Central memory CD8-positive, alpha-beta T cell (primary cell): ENCODE results near the gene HSD11B2.
"Not testable (repeated sequence)": the region's sequence is repeated elsewhere in the genome, so short reads cannot be mapped to it uniquely, and the experiment has no call there.

Experiments used
- ATAC-seq: fragments of 150-1000 bp; cut with Tn5 transposase; replicated peaks from 2 replicates; pipeline ENCODE4 v1.10.0; 2022; ENCODE audit warnings: mild to moderate bottlenecking, moderate FRiP score, moderate number of reproducible peaks; ENCODE audit not compliant: poor library complexity, severe bottlenecking; ENCODE audit errors: extremely low read depth
- DNase-seq, 2 donors: peaks; one replicate each; pipeline ENCODE4 v3.0.0; 2021; ENCODE audit warnings: low spot score in 2 of 2
- H3K27ac Mint-ChIP-seq: one replicate; pipeline ENCODE4 v1.8.0; 2022; ENCODE audit warnings: low read depth, mild to moderate bottlenecking, moderate library complexity, mixed read lengths
- H3K27me3 Mint-ChIP-seq: one replicate; pipeline ENCODE4 v1.8.0; 2022; ENCODE audit warnings: mixed read lengths
- H3K36me3 Mint-ChIP-seq: one replicate; pipeline ENCODE4 v1.8.0; 2022; ENCODE audit warnings: mild to moderate bottlenecking, moderate library complexity, mixed read lengths; ENCODE audit not compliant: insufficient read depth
- H3K4me1 Mint-ChIP-seq: one replicate; pipeline ENCODE4 v1.8.0; 2022; ENCODE audit warnings: mixed read lengths
- H3K4me3 Mint-ChIP-seq: one replicate; pipeline ENCODE4 v1.8.0; 2022; ENCODE audit warnings: mild to moderate bottlenecking, moderate library complexity, mixed read lengths
- H3K9me3 Mint-ChIP-seq: one replicate; pipeline ENCODE4 v1.8.0; 2022; ENCODE audit warnings: mixed read lengths

The HSD11B2 gene

DNA sequence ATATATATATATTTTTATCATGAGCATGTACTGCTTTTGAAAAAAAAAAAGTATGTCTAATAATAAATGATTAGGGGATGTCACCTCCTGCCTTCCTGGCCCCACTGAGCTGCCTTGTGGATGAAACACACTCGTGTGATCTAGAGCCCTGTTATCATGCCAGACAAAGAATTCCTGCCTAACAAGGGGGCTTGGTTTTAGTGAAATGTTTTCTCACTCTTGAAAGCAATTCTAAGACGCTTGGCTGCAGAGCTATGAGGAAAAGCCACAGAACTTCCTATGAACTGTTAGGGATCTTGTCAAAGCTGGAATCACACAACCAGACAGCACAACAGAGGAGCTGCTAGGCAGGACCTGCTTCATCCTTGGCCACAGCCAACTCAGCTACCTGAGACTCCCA lies 18.6 kb upstream of the HSD11B2 start:
- DNase-seq, result no peak
- Mint-ChIP-seq H3K36me3 (peaks cover 1% of the 10 kb centered on the region), H3K27ac (no peak overlapping the region), H3K9me3 (no peaks in the 10 kb centered on the region), H3K4me1 (peaks cover 18% of the 10 kb centered on the region), H3K27me3 (peaks cover 12% of the 10 kb centered on the region), H3K4me3 (no peak overlapping the region)
- ATAC-seq, result no peak

DNA sequence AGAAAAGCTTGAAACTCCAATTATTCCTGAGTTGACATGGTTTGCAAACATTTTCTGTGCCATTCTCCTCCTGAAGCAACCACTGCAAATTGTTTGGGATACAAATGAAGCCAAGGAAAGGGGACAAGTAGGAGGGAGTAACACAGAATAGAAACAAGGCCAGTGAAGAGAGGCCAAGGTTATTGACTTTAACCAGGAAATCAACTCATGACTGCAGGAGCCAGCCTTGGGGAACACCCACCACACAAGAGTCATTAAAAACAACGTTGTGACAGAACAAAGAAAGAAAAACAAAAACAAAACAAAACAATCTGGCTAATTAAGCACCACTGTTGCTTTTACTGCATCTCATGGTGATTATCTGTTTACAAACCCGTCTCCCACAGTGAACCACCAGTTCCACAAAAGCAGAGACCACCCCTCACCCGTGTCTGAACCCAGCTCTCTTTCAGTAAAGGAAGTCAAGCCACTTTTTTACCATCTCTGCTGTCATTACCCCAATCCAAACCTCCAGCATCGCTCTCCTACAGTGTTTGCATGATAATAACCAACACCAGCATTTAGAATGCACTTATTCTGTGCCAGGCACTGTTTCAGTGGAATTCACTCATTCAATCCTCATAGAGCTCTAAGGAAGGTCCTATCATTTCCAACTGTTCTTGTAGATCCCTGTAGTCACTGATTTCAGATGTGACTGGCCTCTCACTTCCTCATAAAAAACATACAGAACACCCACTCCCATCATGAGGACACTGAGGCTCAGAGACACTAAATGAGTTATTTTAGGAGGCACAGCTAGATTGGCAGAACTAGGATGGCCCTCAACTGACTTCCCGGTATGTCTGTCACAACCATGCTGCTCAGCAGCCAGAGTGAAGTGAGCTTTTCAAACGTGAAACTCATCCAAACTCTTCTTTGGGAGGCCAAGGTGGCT lies 16.7 kb upstream of the HSD11B2 start:
- Mint-ChIP-seq H3K4me1 (peaks cover 18% of the 10 kb centered on the region), H3K9me3 (no peaks in the 10 kb centered on the region), H3K27ac (no peak overlapping the region), H3K27me3 (peaks cover 14% of the 10 kb centered on the region), H3K36me3 (peaks cover 1% of the 10 kb centered on the region), H3K4me3 (no peak overlapping the region)
- ATAC-seq, result no peak
- DNase-seq, result no peak

DNA sequence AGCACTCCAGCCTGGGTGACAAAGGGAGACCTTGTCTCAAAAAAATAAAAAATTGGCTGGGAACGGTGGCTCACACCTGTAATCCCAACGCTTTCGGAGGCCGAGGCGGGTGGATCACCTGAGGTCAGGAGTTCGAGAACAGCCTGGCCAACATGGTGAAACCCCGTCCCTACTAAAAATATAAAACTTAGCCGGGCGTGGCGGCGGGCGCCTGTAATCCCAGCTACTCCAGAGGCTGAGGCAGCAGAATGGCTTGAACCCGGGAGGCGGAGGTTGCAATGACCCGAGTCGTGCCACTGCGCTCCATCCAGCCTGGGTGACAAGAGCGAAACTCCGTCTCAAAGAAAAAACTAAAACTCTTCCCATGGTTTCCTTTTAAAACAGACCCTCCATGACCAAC lies 15.5 kb upstream of the HSD11B2 start:
- not testable (repeated sequence) for H3K27me3 Mint-ChIP-seq, H3K9me3 Mint-ChIP-seq, DNase-seq, H3K27ac Mint-ChIP-seq, ATAC-seq, H3K36me3 Mint-ChIP-seq
- Mint-ChIP-seq H3K4me3 (peak overlapping the region; percentile 50), H3K4me1 (peaks cover 18% of the 10 kb centered on the region)

DNA sequence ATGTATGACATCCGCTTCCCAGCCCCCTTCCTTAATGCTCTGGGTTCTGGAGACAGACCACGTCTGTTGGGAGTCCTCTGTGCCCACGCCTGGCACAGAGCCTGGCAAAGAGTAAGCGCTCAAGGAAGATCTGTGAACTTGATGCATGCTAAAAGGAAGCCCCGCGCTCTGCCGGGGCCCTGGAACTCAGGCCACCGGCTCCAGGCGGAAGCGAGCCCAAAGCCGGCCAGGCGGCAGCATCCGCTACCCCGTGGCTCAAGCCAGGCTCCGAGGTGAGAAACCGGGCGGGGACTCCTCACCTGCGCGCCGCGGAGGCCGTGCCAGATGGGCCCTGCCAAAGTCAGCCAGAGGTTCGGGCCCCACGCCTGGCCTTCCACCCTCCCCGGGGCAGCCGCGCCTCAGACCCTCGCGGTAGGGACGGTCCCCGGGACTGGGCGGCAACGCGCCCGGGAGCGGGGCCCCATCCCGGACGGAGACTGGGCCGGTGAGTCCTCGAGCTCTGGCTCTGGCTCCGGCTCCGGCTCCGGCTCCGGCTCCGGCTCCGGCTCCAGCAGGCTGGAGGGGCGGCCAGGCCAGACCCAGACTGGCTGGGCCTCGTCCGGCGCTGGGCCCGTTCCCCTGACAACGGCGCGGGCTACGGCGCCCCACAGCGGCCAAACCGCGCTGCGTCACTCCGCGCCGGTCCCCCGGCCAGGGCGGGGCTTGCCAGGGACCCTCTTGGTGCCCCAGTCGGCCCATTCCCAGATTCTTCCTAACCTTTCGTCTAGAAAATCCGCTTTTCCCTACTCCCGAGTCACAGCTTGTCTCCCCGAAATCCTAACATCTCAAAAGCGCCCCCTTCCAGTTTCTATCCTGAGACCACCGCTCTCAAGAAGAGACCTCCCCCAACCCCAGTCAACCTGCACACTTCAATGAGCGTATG lies 14.8 kb upstream of the HSD11B2 start, which contains the start of gene ZDHHC1:
Gene ZDHHC1, minus strand, starts transcription at position 606 of the 922 bp plus-strand sequence. CDS start 8,702 bp downstream, outside the sequence.
- DNase-seq (peak in 1 of 2 donors; percentile 31), ATAC-seq (peak; percentile 79)
- peak within 1 kb of the TSS; percentile 80 for H3K4me3 Mint-ChIP-seq
- H3K9me3 Mint-ChIP-seq, result no peaks in the 10 kb centered on the region
- H3K4me1 Mint-ChIP-seq, result peaks cover 18% of the 10 kb centered on the region
- peaks cover 1% of the 10 kb centered on the region for H3K36me3 Mint-ChIP-seq
- H3K27ac Mint-ChIP-seq, result no peak within 1 kb of the TSS
- peaks cover 9% of the 10 kb centered on the region for H3K27me3 Mint-ChIP-seq

DNA sequence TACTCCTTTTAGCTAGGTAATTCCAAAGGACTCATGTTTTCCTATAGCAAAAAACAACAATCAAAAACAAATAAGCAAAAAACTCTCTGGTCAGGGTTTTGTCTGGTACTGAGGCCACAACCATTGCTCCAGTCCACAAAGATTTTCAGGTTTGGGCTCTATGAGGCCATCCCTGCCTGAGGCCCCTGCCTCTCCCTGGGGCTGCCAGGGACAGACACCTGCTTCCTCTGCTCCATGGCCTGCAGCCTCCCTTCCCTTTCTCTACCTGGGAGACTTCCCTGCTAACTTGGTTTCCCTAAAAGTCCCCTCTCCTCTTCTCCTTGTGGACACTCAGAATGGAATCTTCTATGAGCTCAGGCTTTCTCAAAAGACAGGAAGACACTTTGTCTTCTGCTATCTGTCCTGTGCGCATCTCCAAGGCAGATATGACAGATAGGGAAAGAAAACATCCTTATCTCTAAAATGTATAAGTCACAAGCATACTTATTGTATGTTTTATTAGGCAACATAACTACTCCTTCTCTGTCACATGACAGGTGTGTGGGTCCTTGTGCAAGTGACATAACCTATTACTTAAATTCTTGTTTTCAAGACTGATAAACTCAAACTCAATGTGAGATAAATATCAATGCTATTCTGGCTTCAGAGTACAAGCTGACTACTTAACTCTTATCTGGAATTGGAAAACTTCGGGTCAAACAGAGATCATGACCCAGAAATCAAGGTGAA lies 13.4 kb upstream of the HSD11B2 start:
- H3K9me3 Mint-ChIP-seq, result no peaks in the 10 kb centered on the region
- peaks cover 13% of the 10 kb centered on the region for H3K27me3 Mint-ChIP-seq
- no peak overlapping the region for H3K27ac Mint-ChIP-seq
- ATAC-seq (no peak), DNase-seq (no peak)
- H3K36me3 Mint-ChIP-seq, result peaks cover 1% of the 10 kb centered on the region
- H3K4me1 Mint-ChIP-seq, result peaks cover 18% of the 10 kb centered on the region
- H3K4me3 Mint-ChIP-seq, result peak overlapping the region; percentile 80

DNA sequence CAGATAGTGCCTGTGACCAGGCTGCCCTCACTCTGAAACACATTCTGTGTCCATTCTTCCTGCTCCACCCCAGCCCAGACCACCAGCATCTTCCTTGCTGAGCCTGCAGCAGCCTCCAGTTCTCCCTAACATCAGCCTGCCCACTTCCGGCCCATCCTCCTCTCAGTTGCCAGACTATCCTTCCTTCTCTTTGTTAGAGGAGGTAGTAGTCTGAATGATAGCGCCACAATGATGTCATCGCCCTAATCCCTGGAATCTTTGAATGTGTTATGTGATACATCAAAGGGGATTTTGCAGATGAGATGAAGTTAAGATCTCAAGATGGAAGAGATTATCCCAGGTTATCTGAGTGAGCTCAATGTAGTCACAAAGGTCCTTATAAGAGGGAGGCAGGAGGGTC lies 11.4 kb upstream of the HSD11B2 start:
- H3K27ac Mint-ChIP-seq, result no peak overlapping the region
- H3K9me3 Mint-ChIP-seq, result no peaks in the 10 kb centered on the region
- DNase-seq (no peak), ATAC-seq (no peak)
- H3K4me3 Mint-ChIP-seq, result no peak overlapping the region
- peaks cover 1% of the 10 kb centered on the region for H3K36me3 Mint-ChIP-seq
- H3K4me1 Mint-ChIP-seq, result peaks cover 12% of the 10 kb centered on the region
- H3K27me3 Mint-ChIP-seq, result peaks cover 28% of the 10 kb centered on the region

DNA sequence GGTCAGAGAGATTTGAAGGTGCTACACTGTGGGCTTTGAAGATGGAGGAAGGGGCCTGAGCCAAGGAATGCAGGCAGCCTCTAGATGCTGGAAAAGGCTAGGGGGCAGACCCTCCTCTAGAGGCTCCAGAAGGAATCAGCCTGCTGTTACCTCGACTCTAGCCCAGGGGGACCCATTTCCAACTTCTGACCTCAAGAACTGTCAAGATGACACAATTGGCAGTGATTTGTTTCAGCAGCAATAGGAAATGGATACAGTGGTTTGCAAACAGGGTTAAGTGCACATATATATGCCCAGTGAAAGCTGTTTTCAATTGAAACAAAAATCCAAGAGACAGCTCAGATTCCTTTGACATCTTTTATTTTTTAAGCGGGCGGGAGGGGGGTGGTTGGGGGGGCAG lies 11.0 kb upstream of the HSD11B2 start:
- Mint-ChIP-seq H3K4me3 (no peak overlapping the region), H3K27me3 (peaks cover 31% of the 10 kb centered on the region), H3K9me3 (no peaks in the 10 kb centered on the region), H3K36me3 (peaks cover 1% of the 10 kb centered on the region), H3K4me1 (peaks cover 11% of the 10 kb centered on the region), H3K27ac (no peak overlapping the region)
- ATAC-seq, result no peak
- DNase-seq, result no peak

DNA sequence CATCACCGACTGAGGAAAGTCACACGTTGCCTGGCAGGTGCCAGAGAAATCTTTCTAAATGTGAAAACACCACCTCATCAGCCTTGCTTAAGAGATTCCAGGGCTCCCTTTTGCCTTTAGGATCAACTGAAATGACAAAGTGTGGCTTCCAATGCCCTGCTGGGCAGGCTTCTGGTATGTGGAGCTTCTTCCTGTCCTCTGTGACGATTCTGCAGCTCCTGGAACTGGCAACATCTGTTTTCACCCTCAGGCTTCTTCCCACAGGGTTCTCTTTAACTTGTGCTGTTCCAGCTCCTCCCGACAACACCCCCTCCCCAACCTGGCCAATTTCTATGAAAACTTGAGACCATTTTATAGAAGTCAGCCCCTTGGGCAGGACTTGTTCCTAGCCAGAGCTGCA lies 9.9 kb upstream of the HSD11B2 start:
- Mint-ChIP-seq H3K4me1 (peaks cover 6% of the 10 kb centered on the region), H3K9me3 (no peaks in the 10 kb centered on the region), H3K27ac (no peak overlapping the region), H3K4me3 (no peak overlapping the region), H3K36me3 (peaks cover 1% of the 10 kb centered on the region), H3K27me3 (peaks cover 39% of the 10 kb centered on the region)
- no peak for ATAC-seq
- no peak for DNase-seq

DNA sequence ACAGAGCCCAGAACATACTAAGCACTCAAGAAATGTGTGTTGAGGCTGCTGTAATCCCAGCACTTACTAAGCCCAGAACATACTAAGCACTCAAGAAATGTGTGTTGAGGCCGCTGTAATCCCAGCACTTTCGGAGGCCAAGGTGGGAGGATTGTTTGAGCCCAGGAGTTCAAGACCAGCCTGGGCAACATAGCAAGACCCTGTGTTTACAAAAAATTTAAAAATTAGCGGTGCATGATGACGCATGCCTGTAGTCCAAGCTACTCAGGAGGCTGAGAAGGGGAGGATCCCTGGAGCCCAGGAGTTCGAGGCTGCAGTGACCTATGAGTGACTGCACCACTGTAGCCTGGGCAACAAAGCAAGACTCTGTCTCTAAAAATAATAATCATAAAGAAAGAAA lies 7.9 kb upstream of the HSD11B2 start:
- ATAC-seq, result no peak
- Mint-ChIP-seq H3K9me3 (no peaks in the 10 kb centered on the region), H3K4me3 (no peak overlapping the region)

DNA sequence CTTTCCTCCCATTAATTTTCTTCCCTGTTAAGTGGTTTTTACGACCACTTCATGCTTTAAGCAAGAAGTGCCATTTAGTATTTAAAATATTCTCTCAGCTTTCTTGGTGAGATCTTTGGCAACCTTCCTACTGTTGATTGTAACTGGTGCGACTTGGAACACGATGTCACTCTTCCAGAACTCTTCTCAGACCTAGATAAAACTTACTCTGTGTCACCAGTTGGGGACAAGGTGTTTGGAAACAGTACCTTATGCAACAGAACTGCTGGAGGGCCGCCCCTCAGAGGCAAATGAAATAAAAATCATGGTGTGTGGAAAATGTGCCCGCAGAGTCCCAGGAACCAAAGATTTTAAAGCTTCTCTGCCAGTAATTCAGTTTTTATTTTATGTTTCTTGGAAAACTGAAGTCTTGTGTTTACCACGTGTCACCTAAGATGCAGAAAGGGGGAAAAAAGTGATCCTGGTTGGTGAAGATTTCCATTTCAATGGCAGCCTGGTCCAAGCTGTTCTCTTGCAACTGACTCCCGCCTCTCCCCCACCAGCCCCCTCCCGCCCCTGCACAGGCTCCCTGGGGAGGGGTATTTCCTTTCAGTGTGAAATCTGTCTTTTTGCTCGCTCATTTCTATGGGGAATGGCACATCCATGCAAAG lies 7.2 kb upstream of the HSD11B2 start:
- H3K27me3 Mint-ChIP-seq, result peaks cover 57% of the 10 kb centered on the region
- no peak overlapping the region for H3K27ac Mint-ChIP-seq
- no peaks in the 10 kb centered on the region for H3K9me3 Mint-ChIP-seq
- DNase-seq (no peak), ATAC-seq (no peak)
- H3K36me3 Mint-ChIP-seq, result no peaks in the 10 kb centered on the region
- H3K4me1 Mint-ChIP-seq, result no peaks in the 10 kb centered on the region
- H3K4me3 Mint-ChIP-seq, result no peak overlapping the region

More for the DNA sequence above, 7.9 kb upstream of the HSD11B2 start:
- DNase-seq, result no peak
- no peaks in the 10 kb centered on the region for H3K4me1 Mint-ChIP-seq
- H3K36me3 Mint-ChIP-seq, result no peaks in the 10 kb centered on the region
- H3K27ac Mint-ChIP-seq, result no peak overlapping the region
- peaks cover 50% of the 10 kb centered on the region for H3K27me3 Mint-ChIP-seq

DNA sequence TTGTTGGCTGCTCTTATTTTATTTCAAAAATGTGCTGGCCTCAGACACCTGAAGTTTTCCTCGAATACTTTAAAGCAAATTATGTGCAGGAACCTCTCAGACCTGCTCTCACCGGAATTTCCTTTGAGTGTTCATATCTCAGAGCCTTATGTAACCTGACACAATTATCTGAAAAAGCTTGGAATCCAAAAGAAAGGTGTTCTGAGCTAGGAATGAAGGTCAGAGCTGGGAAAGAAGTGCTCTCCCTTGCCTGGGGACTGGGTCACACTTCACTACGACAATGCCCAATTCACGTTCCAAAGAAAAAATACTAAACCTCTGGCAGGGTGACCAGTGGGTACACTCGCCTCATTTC lies 6.7 kb upstream of the HSD11B2 start:
- Mint-ChIP-seq H3K36me3 (no peaks in the 10 kb centered on the region), H3K4me3 (no peak overlapping the region), H3K27ac (no peak overlapping the region), H3K4me1 (no peaks in the 10 kb centered on the region), H3K27me3 (peaks cover 62% of the 10 kb centered on the region), H3K9me3 (no peaks in the 10 kb centered on the region)
- DNase-seq (no peak), ATAC-seq (no peak)

DNA sequence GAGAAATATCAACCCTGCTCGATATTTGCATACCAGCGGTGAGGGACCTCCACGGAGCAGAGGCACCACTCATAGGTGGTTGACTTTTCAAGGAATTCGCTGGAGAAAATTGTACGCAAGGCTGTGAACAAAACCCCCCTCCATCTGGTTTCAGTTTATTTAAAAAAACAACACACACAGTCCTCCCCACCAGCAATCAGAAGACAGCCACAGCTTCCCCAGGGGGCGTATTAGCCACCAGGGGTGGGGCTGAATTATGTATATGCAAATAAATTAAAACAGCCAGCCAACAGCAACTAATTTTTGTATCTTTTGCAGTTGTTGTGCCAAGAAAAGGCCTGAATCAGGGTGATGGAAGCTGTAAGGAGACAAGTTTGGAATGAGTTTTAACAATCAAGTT lies 5.9 kb upstream of the HSD11B2 start:
- DNase-seq (no peak), ATAC-seq (no peak)
- H3K9me3 Mint-ChIP-seq, result no peaks in the 10 kb centered on the region
- H3K27ac Mint-ChIP-seq, result no peak overlapping the region
- H3K4me3 Mint-ChIP-seq, result no peak overlapping the region
- H3K27me3 Mint-ChIP-seq, result peaks cover 70% of the 10 kb centered on the region
- H3K4me1 Mint-ChIP-seq, result no peaks in the 10 kb centered on the region
- H3K36me3 Mint-ChIP-seq, result peaks cover 2% of the 10 kb centered on the region
